ENCODE measurements around the gene DHX58.

Gene DHX58

GRCh38 chr17:42129109-42129837, 16.8 kb upstream of the DHX58 start:
- DNase-seq, result no peak

- no peak for DNase-seq
These were observed 14.9 kb upstream of the DHX58 start for GRCh38 chr17:42127414-42127813.

DNA sequence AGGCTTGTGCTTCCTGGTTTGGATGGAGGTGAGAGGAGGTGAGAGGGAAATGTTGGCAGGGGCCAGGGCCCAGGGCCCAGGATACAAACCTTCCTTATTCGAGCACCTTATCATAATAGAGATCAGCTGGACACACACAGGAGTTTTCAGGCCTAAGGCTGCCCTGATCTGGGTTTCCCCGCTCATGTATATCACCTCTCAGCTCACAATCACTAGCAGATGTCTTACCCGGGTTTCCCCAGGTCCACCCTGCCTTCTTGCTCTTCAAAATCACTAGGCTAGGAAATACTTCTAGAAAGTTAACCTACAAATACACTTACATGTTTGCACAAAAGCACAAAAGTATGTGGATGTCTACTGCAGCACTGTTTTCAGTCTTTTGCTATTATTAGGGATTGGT, 14.3 kb upstream of the DHX58 start:
- no peak for DNase-seq

DNA sequence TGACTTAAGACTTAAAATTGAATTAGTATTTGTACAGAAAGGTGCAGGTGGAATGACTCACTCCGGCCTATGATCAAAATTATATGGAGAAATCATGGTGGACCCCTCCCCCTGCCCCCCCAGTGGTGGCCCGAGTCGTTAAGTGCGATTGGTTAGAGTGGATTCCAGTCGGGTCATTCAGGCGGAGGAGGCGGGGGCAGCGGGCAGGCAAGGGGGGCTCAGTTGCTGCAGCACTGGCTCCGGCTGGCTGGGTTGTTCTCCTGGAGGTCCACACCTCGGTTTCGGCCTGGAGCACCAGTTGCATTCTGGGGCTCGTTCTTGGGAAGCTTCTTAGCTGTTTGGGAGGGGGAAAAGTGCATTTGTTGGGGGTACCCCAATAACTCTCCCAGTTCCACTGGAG, 13.1 kb upstream of the DHX58 start:
- DNase-seq, result no peak

- DNase-seq, result no peak
These were observed 11.7 kb upstream of the DHX58 start for GRCh38 chr17:42124256-42124655.

DNA sequence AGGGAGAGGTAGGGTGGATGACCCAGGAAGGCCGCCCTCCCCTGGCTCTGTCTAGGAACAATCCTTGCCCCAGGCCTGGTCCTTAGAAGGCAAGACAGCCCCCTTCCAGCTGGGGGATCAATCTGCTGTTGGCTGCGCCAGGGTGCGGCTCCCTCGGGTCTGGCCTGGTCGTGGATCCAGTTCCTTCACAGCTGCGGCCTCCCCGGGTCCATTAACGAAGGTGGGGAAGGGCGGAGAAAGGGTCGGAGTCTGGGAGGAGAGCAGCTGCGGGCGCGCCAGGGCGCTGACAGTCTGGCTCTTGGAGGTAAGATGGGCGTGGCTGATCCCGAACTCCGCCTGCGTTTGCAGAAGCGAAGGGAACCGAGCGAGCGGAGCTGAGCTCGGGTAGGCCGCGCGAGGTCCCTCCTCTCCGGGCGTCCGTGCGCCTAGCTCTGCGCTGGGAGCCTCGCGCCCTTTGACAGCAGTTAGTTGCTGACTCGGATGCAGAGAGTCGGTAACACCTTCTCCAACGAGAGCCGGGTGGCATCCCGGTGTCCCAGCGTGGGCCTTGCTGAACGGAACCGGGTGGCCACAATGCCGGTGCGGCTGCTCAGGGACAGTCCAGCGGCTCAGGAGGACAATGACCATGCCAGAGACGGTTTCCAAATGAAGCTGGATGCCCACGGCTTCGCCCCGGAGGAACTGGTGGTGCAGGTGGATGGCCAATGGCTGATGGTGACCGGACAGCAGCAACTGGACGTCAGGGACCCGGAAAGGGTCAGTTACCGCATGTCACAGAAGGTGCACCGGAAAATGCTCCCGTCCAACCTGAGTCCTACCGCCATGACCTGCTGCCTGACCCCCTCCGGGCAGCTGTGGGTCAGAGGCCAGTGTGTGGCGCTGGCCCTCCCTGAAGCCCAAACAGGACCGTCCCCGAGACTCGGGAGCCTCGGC, 10.1 kb upstream of the DHX58 start, which contains the start of gene HSPB9:
Gene HSPB9, plus strand, starts transcription at position 434 of the 933 bp plus-strand sequence. Its CDS starts 47 bp downstream, at position 481.
- no peak for DNase-seq

DNA sequence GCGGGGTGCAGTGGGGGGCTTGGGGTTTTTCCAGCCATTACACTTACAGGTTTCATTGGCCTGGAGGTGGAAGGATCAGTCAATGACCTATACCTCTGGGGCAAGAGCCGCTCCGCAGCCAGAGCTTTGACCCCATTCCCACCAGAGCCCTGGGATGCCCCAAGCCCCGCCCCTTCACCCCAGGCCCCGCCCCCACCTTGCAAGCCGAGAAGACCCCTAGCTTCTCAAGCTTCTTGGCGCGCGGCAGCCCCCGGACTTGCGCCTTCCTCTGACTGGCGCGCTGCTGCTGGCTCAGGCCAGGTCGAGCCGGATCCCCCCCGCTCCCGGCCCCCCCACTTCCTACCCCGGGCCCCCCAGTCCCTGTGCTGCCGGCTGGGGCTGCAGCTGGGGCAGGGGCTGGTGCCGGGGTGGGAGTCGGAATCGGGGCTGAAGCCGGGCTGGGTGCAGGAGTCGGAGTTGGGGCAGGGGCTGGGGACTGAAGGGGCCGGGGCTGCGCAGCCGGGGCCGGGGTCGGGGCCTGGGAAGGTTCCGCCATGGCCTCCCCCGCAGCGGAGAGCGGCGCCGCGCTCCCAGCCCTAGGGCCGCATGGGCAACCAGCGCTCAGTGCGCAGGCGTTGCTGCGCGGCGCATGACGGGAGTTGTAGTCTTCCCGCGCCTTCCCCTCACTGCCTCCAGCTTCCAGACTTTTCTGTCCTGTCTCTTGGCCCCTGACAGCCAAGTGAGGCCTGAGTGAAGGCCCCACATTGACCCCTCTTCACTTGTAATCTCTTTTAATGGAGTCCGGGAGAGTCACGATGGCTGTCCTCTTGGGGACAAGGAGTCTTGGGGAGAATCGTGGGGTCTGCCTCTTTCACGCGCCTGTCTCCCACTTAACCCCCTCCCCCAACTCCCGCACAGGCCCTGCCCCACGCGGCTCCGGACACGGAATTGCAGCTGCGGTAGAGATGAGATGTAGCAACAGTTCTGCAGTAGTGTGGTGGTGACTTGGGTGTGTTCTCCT, 8.6 kb upstream of the DHX58 start, which contains the start of gene KAT2A:
Gene KAT2A, minus strand, starts transcription at position 598 of the 1,000 bp plus-strand sequence. Its CDS starts 63 bp downstream, at position 535.
- DNase-seq, result peak; percentile 63

DNA sequence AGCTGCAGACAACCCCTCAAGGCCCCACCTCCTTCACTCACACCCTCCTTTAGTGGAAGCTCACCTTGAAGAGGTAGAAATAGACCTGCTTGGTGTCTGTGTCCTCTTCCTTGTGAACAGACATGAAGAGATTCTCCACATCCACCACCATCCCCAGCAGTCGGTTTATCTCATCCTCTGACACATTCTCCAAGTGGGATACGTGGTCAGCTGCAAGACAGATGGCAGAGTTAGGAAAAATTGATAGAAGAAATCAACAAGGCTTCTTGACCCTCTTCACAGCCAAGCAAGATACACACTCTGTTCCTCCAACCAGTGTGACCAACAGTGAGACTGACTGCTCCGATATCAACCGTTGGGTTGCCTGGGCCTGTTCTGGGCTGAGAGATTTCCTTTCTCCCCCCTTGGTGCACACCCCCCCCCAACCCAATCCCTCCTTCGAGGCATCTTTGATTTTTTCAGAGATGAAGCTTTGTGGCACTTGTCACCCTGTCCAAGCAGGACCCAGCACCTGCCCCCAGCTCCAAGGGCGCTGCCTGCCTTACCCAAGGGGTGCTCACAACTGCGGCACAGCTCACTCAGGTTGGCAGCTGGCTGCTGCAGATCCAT, 7.8 kb upstream of the DHX58 start:
- no peak for DNase-seq

DNA sequence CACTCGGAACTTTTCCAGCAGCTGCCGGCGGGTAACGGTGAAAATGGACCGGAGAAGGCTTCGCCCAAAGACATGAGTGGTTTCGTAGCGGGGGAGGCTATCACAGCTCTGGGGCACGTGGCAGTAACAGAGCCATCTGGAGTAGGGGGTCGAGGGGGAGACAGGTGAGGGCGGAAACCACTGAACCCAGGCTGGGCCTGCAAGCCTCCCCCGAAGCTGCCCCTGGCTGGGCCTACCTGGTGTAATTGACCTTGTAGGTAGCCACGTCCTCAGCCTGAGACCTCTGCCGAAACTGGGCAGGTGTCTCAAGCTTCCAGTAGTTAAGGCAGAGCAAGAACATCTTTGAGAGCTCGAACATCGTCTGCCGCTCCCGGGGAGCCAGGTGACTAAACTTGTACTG, 6.8 kb upstream of the DHX58 start:
- no peak for DNase-seq

DNA sequence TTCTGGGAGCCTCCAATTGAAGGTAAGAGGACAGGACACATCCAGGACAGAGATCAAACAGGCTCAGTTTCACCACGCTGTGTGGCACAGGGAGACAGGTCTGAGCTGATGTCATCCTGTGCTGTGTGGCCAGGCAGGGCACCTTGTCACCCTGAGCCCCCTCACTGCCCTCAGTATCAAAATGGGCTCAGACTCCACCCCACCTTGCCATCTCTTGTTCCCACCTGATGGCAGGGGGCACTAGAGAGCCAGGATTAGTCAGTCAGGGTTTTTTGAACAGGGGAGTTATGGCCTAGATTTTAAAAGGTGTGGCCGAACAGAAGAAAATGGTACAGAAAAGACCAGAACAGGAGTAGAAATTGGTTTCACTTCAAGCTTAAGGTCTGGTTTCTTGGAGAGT, 6.0 kb upstream of the DHX58 start:
- no peak for DNase-seq

DNA sequence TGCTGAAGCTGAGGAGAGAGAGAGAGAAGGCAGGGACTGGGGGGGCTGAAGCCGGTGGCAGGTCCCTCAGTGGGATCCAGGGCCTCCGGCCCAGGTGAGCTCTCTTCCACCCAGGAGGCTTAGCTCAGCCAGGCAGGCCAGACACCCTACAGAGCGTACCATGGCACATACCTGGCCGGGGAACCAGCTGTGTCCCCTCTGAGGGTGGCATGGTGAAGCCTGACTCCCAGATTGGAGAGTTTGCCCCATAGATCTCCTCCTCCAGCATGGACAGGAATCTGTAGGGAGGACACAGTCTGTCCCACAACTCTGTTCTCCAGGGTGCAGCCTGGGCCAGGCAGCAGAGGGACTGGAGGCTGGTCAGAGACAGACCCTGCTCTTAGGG, 5.6 kb upstream of the DHX58 start:
- no peak for DNase-seq

DNA sequence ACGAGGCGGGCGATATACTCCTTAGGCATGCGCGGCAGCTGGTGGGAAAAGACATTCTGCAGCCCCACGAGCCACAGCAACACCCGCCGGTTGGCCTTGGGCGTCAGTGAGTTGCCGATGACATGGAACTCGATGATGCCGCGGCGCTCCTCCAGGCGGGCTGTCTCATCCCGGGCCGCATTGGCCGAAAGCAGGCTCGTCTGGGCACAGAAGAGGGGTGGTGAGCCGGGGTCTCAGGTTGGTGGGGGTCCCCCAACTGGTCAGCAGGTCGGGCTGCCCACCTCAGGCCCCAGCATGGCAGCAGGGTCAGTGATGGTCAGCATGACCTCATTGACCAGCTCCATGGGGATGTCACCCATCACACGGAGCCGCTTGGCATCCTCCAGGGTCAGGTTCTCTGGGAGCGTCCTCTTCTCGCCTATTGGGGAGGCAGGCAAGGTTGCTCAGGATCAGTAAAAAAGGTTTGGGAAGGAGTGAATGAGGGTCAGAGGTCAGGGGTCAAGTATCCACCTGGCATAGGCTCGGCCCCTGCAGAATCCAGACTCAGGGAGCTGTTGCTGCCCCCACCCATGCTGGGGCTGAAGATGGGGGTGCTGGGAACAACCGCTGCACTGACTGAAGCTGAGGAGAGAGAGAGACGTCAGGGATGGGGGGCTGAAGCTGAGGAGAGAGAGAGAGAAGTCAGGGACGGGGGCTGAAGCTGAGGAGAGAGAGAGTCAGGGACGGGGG, 5.0 kb upstream of the DHX58 start:
- DNase-seq, result no peak

- peak; percentile 77 for DNase-seq
These were observed 4.3 kb upstream of the DHX58 start for GRCh38 chr17:42116705-42117396.

DNA sequence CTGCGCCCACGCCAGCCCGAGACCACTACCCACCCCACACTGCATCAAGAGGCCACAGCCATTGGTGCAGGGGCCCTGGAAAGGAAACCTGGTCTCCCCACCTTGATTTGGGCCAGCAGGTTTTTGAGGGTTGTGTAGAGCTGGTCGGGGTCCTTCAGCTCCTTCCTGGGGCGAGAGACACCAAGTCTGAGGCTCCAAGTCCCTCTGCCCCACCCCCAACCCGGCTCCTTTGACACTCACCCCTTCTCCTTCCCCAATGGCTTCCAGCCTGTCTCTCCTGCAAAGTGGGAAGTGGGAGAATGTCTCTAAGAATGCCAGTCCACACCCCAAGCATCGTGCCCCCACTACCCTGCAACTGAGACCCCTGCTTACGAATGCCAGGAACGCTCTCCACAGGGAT, 1.6 kb upstream of the DHX58 start:
- DNase-seq, result no peak

GRCh38 chr17:42113293-42114069, 967 bp upstream of the DHX58 start:
- DNase-seq, result no peak

- no peak for DNase-seq
These were observed 503 bp downstream of the DHX58 start for GRCh38 chr17:42111871-42112551.

- DNase-seq, result no peak
These were observed 1.3 kb downstream of the DHX58 start for GRCh38 chr17:42111265-42111636.

GRCh38 chr17:42110301-42111264, 1.9 kb downstream of the DHX58 start:
- DNase-seq, result no peak

All from activated effector memory CD4-positive, alpha-beta T cell treated with Interleukin-2 at 50 U/mL for 16 hours (primary cell).